AG09309 (cell line): ENCODE measurements around the gene SMR3A.

Source experiments
- DNase-seq: peaks from one replicate; pipeline ENCODE4 v3.0.0-alpha.2; 2010; ENCODE audit warnings: low read depth
- H3K4me3 ChIP-seq: 2 replicates; pipeline ENCODE4 v1.5.1; 2011; ENCODE audit warnings: mild to moderate bottlenecking, low read depth, low read length, moderate library complexity; ENCODE audit not compliant: control insufficient read depth
- TF ChIP-seq, protein P1 (sequence below): IDR thresholded peaks from 2 replicates; pipeline ENCODE4 v1.5.1; 2011; ENCODE audit warnings: mild to moderate bottlenecking, low read depth, low read length, inconsistent platforms; ENCODE audit not compliant: insufficient read depth, control insufficient read depth; ENCODE audit errors: missing control alignments

SMR3A gene

GRCh38 chr4:70371987-70372386, 11.4 kb downstream of the SMR3A start:
- DNase-seq: no peak
- H3K4me3 ChIP-seq: no peak overlapping the region
- TF ChIP-seq, protein P1, sequence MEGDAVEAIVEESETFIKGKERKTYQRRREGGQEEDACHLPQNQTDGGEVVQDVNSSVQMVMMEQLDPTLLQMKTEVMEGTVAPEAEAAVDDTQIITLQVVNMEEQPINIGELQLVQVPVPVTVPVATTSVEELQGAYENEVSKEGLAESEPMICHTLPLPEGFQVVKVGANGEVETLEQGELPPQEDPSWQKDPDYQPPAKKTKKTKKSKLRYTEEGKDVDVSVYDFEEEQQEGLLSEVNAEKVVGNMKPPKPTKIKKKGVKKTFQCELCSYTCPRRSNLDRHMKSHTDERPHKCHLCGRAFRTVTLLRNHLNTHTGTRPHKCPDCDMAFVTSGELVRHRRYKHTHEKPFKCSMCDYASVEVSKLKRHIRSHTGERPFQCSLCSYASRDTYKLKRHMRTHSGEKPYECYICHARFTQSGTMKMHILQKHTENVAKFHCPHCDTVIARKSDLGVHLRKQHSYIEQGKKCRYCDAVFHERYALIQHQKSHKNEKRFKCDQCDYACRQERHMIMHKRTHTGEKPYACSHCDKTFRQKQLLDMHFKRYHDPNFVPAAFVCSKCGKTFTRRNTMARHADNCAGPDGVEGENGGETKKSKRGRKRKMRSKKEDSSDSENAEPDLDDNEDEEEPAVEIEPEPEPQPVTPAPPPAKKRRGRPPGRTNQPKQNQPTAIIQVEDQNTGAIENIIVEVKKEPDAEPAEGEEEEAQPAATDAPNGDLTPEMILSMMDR: no peak

- TF ChIP-seq, protein P1: no peak
- H3K4me3 ChIP-seq: no peak overlapping the region
- no peak for DNase-seq
Observed at GRCh38 chr4:70372760-70373159, 12.2 kb downstream of the SMR3A start.

DNA sequence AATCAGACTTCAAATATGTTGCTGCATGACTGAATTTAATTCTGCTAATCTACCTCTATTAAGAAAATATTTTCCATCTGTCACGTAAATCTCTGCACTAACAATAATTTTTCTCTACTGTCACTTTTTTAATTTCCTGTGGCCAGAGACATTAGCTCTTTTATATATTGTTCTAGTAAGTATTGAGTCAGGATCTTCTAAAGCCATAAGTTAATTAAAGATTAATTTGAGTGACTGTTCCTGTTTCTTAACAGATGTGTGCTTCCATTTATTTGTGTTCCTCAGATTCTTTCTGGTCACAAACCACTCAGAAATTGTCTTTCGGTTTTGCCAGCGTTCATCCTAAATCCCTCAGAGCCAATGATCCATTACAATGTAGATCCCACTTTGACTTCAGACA, 20.0 kb downstream of the SMR3A start:
- TF ChIP-seq, protein P1: no peak
- no peak for DNase-seq
- H3K4me3 ChIP-seq: no peak overlapping the region

GRCh38 chr4:70382691-70383181, 22.2 kb downstream of the SMR3A start, which contains the start of gene SMR3B:
TSS of gene SMR3B (plus strand) at chr4:70383131. CDS start at chr4:70384511, 1,380 bp downstream.
- TF ChIP-seq, protein P1: no peak
- no peak within 1 kb of the TSS for H3K4me3 ChIP-seq
- DNase-seq: no peak

- DNase-seq: no peak
- TF ChIP-seq, protein P1: no peak
- no peak overlapping the region for H3K4me3 ChIP-seq
Observed at GRCh38 chr4:70392057-70392776, 31.7 kb downstream of the SMR3A start.

DNA sequence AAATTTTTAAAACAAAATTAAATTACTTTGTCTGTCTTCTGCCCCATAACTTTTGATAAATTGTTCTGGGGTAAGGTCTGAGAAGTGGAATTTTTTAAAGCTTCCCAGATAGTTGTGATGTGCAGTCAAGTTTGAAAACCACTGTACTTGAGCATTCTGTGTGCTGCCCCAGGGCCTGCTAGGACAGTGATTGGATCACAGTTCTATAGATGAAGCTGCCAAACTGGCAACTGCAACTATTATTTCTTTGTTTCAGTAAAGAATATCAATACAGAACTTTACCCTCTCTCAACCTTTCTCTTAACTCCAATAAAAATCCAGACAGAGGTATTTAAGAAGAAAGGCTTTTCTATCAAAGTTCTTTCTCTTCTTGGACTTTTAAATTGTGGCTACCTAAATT, 37.0 kb downstream of the SMR3A start, which contains the start of gene OPRPN:
TSS of gene OPRPN (plus strand) at position 361 of the 400 bp plus-strand sequence. CDS start 1,346 bp downstream, outside the sequence.
- no peak within 1 kb of the TSS for H3K4me3 ChIP-seq
- TF ChIP-seq, protein P1: no peak
- no peak for DNase-seq
